Measurements from ENCODE around the gene LPO. TPM values are rescaled to one million over a fixed set of nuclear protein-coding genes. Genes with fewer than 3 reads are reported as not detected.

Gene LPO
- total RNA-seq, 1 donor from 2014 or later = not detected

DNA sequence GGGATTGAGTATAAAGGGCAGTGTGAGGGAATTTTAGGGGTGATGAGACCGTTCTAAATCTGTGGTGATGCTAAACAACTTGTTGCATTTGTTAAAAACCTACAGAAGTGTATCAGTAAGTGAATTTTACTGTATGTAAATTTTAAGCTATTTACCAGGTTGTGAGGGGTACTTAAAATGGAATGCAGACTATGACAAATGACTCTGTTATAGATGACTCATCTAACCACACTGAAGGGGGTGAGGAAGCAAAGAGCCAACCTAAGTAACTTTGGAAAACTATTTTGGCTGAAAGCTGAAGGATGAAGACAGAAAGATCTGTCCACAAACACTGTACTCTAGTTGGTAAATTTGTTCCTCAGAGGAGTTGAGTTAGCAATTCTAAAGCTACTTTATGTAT is 14.1 kb upstream of the LPO start:
- intact Hi-C loops (cut with DNase I) = no loop called here
- DNase-seq (ENCODE audit: missing footprints) = no peak
- no peak for ATAC-seq

DNA sequence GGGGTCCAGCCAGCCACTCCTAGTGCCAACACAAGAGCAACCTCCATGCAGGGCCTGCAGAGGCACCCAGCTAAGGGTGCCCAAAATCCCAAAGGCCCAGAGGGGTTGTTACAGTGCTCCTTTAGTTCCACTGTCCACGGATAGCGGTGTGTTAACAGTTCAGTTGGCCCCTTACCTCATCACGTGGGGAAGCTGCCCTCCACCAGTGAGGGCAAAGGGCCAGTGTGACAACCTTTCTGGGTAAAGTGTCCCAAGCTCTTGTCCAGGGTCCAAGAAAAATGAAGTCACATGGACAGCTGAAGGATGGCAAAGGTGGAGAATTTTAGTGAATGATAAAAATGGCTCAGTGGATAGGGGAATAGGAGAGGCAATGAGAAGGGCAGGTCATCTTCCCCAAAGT is 10.7 kb upstream of the LPO start:
- DNase-seq (ENCODE audit: missing footprints) = no peak
- ATAC-seq = no peak
- intact Hi-C loops (cut with DNase I) = no loop called here

DNA sequence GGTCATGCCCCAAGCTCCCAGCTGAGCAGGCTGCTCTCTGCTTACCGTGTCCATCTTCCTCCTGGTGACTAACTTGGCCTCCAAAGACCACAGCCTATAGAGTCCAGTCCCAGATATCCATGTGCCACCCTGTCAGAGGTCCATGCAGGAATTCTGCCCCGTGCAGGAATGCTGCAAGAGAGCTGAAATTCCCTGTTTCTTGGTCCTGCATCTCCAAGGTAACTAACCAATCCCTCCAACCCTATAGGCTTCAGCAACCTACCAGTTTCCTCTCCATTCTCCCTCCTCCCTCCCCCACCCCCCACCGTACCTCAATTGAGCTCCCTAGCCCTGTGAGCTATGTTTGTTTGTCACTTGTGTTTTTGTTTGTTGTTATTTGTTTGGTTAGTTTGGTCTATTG is 9.7 kb upstream of the LPO start:
- ATAC-seq (no peak), DNase-seq (ENCODE audit: missing footprints) (no peak)
- intact Hi-C loops (cut with DNase I) = no loop called here

DNA sequence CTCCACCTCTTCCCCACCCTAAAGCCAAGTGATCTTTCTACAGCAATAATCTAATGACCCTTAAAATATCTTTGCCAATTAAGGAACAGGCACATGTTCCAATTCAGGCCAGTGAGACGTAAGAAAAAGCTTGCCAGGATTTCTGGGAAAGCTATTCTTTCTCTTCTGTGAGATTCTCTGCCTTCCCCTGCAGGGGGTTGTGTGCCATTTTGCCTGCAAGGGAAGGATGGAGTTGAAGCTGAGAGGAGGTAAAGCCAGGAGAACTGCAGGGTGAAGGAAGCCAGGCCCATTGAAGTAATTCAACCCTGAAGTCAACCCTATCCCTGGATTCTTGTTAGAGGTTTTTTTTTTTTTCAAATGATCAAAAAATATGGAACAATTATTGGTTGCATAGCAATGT is 9.0 kb upstream of the LPO start:
- intact Hi-C loops (cut with DNase I) = no loop called here
- ATAC-seq (no peak), DNase-seq (ENCODE audit: missing footprints) (no peak)

DNA sequence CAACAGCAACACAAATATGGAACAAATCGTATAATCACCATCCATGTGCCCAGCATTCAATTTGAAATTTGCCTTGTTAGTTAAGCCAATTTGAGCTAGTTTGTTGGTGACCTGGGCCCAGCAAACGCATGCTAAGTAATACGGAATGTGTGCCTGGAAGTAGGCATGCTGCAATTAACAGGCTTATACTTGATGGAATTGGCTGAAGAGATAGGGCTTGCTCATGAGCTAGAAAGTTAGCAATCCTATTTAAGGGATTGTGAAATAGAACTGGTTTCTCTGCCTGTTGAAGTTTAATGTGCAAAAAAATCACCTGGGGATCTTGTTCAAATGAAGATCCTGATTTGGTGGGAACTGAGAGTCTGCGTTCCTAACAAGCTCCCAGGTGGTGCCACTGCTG is 8.5 kb upstream of the LPO start:
- intact Hi-C loops (cut with DNase I) = no loop called here
- DNase-seq (ENCODE audit: missing footprints) = no peak
- no peak for ATAC-seq

DNA sequence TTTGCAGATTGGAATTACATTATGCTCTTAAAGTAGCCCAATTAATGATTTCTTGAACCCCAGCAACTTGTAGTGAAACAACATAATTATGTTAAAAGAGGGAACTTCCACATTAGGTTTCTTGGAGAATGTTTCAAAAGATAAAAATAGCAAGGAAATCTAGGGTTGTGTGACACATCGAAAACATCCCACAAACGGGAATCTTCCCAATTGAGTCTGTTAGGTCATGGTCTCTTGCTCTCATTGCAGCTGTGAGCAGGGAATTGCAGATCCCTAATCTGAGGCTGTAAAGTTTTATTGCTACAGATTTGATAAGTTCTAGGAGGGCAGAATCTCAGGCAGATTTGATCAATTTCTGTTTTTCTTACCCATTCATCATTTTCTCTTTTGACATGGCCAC is 6.7 kb upstream of the LPO start:
- ATAC-seq = no peak
- no peak for DNase-seq (ENCODE audit: missing footprints)
- intact Hi-C loops (cut with DNase I) = no loop called here

DNA sequence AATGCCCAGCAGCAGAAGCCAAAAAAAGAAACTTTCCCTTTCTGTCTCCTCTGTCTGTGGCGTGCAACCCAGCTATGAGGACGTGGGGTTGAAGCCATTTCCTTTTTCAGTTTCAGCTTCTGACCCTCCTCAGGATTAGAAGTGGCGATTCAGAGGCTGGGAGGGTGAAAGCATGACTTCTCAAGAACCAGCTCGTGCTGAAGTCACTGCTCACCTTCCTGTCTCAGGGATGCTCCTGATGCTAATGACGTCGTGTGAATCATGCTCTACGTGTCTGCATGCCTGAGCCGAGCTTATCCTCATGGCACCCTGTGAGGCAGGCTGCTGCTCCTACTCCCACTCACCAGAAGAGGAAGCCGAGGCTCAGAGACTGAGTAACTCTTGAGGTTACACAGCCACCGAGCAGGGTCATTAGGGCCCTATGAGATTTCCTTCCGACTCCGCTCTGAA is 5.7 kb upstream of the LPO start:
- DNase-seq (ENCODE audit: missing footprints) = no peak
- intact Hi-C loops (cut with DNase I) = no loop called here
- peak; percentile 54 for ATAC-seq

DNA sequence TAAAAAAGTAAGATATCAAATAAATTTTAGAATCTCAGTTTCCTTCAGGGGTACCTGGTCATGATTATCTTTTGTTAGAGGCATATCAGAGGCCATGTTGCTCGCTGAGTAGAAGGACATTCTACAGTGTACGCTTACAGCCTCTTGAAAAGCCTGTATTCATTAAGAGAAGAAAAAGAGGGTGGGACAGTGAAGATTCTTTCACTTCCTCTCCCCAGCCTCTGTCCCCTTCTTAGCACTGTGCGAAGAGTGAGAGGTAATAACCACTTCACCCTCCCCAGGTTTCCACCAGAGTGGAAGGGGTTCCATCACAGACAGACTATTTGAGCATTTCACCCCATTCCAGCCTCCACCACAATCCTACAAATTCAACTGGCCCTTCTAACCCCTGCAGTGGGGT is 4.8 kb upstream of the LPO start:
- ATAC-seq (no peak), DNase-seq (ENCODE audit: missing footprints) (no peak)
- intact Hi-C loops (cut with DNase I) = no loop called here

DNA sequence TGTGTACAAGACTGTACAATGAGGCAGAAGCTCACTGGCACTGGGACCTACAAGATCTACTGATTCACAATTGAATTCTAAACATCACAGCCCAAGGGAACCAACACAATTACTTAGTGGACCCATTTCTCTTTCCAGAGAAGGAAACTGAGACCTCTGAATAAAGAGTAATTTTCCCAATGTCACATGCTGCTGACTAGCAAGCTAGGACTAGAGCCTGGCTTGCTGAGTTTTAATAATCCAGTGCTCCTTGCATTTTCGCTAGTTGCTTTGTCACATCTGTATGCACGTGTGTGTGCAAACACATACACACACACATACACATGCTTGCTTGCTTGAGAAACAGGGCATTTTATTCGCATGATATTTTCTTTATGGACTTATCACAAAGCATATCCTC is 3.9 kb upstream of the LPO start:
- ATAC-seq (no peak), DNase-seq (ENCODE audit: missing footprints) (no peak)
- intact Hi-C loops (cut with DNase I) = no loop called here

DNA sequence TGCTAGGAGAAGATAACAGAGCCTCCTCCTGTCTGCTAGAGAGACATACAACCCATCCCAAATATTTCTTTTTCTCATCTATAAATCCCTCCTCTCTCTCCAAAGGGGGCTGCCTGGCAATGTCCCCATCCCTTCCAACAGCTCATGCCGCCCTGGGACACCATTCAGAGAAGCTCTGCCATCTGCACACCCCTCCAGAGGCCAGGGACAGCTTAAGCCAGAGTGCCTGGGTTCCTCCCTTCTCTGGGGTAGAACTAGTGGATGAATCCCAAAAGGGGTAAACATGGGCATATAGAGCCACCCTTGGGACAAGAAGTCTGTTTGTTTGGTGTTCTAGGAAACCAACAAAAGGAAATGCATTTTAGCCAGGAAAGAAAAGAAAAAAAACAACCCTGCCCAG is 2.6 kb upstream of the LPO start:
- intact Hi-C loops (cut with DNase I) = no loop called here
- DNase-seq (ENCODE audit: missing footprints) (no peak), ATAC-seq (no peak)

DNA sequence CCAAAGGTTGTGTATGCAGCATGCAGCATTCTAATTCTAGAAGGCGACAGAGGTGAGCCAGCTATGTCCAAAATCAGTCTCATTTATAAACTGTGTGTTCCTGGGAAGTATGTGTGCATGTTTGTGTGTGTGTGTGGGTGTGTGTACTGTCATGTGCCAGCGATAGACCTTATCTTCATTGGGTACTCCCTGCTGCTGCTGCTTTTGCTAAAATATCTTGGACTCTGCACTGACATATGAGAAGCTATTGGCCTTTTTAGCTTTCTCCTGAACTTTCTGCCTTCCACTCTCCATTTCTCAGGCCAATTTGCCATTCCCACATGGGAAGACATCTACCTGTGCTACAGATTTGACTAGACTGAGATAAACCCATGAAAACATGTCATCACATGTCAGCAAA is 2.0 kb upstream of the LPO start:
- ATAC-seq = no peak
- no peak for DNase-seq (ENCODE audit: missing footprints)
- intact Hi-C loops (cut with DNase I) = no loop called here

DNA sequence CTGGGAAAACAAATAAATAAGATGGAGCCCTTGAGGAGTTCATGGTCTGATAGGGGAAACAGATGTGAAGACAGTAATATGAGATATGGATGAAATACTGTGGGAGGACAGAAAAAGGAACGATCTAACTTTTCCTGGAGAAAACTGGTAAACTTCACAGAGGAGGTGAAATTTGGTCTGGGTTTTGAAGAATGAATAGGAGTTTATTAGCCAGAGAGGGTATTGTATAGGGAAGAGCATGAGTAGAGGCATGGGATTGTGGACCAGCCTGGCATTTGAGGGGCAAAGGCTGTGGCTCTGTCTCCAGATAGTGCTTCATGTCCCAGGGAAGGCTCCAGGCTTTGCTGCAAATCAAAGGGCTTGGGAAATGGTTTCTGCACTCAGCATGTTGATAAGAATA is 1.6 kb downstream of the LPO start:
- DNase-seq (ENCODE audit: missing footprints) = no peak
- intact Hi-C loops (cut with DNase I) = no loop called here
- no peak for ATAC-seq

DNA sequence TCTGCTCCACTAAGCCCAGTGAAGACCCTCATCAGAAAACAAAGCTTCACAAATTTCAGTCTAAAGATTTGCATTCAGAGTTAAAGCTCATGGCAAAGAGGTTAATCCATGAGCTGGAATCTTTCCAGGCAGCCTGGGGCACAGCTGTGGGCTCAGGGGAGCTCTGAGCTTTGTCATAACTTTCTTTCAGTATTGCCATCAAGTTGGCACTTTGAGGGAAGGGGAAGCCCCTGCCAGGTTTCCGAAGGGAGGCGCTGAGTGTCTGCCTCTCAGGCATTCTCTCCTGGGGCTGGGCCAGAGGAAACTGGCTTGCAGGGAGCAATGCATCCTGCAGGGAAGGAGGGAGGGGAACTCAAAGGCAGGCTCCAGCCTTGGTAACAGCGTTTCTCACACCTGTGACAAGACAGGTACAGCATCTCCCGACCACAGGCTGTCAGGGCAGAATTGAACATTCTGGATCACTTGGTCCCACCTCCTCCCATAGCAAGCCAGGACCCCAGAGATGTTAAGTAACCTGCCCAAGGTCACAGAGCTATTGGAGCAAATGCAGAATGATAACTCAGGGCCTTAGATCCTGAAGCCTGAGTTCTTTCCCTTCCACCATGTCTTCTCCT is 3.9 kb downstream of the LPO start:
- DNase-seq (ENCODE audit: missing footprints) (no peak), ATAC-seq (no peak)
- intact Hi-C loops (cut with DNase I) = no loop called here

DNA sequence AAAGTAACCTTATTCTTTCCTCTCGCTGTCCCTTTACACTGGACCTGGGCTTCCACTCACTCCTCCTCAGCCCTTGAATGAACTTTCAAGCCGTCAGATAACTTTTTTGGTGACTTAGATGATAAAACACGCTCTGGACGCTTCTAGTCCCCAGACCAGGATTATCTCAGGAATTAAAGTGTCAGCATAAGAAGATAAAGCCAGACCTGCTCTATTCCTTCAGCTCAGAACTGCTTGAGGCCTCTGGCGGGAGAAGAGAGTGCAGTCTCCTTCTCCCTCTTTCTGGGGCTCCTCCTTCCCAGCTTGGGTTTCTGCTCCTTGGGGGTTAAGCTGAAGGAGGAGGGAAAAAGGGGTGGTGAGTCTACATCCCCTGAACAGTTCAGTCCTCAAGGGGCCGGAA is 6.6 kb downstream of the LPO start:
- DNase-seq (ENCODE audit: missing footprints) (no peak), ATAC-seq (no peak)
- intact Hi-C loops (cut with DNase I) = no loop called here

DNA sequence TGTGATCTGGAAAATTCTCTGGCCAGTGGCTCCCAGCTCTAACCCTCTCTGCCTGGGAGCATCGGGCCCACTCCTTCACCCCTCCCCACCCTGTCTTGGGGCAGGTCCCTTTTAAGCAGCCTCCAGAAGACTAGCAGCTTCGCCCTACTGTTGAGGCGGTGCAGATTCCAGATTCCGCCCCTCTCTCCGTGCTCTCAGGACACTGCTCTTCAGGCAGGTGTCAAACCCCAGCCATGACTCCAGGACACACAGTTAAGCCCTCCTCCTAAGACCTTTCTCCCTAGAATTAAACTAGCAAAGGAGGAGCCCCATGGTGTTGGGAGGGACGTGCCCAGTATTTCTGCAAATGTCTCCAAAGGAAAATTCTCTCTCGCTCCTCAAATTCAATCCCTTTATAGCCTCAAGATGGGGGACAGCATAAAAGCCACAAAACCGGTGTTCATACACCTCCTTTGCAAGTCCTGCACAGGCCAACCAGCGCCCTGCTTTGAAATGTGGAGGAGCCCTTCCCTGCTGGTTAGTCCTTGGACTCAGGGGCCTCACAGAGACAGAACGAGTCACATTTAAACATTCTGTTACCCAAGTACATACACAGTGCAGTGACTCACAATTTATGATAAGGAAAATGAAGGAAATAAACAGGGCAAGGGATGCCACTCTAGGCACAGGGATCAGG is 7.2 kb downstream of the LPO start:
- intact Hi-C loops (cut with DNase I) = no loop called here
- DNase-seq (ENCODE audit: missing footprints) (no peak), ATAC-seq (no peak)

DNA sequence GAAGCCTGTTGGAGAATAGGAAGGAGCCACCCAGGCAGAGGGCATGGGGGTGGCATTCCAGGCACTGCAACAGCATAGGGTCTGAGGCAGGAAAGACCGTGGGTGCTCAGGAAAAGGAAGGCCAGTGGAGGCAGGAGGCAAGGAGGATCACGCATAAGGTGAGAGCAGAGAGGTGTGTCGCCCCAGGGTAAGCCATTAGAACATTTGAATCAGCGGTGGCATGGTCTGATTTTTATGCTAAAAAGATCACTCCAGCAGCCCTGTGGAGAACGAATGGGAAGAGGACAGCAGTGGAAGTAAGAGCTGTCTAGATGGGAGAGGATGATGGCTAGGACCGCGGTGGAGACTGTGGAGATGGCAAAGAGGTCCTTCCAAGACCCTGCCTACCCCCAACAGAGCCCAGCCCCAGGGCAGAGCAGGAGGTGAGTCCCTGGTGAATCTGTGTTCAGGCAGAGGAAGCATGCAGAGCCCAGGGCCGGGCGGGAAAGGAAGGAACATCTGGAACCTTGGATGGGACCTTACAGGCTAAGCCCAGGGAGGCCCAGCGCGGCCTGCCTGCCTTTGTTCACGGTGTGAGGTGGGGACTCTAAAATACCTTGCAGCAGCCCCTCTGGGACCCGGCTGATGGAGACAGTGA is 7.8 kb downstream of the LPO start:
- ATAC-seq = no peak
- no peak for DNase-seq (ENCODE audit: missing footprints)
- intact Hi-C loops (cut with DNase I) = no loop called here

DNA sequence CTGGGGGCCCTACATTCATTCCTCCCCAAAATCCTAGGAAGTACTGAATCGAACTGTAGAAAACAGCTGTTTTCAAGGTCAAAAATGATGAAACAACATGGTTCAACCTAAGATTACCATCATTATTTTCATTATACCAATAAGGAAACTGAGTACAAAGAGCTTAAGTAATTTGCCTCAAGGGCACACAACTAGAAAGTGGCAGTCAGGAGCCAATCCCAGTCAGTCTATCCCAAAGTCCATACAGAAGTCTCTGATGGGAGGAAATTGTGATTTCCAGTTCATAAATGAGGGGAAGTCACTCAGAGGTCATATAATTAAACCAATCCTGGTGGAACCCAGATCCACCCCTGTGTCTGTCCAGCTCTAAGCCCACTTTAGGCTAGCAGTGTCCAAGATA is 8.4 kb downstream of the LPO start:
- no peak for ATAC-seq
- intact Hi-C loops (cut with DNase I) = no loop called here

DNA sequence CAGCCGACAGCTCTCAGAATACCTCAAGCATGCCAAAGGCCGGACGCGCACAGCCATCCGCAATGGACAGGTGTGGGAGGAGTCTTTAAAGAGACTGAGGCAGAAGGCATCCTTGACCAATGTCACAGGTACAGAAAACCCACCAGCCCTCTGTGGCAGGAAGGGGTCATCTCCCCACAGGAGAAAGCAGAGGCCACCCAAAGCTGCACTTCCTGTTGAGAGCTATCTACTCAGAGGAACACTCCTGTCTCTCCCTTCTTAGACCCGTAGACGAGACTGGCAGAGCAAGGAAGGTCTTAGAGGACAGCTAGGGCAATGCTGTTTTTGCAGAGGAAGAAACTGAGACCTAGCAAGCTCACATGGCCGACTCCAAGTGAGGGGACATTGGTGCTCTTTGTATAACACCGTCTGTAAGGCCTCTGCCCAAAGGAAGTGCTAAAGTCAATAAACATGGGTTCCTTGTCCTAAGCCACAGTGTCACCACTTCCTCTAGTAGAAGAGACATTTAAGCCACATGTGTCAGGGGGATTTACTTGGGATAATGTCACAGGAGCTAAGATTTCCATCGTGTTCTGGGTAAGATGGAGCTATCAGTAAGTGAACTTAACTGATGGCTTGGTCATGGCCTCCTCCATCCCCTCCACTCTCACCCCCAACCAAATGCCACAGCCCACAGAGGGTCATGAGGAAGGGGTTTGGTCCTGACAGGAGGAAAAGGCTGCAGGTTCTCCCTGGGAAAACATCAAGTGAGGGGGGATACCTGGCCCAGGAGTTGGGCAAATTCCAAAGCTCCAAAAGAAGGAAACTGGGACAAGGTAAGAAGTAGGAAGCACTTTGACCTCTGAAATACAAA is 9.4 kb downstream of the LPO start:
- intact Hi-C loops (cut with DNase I) = no loop called here
- DNase-seq (ENCODE audit: missing footprints) = no peak
- ATAC-seq = no peak

More for the DNA sequence above, 8.4 kb downstream of the LPO start:
- no peak for DNase-seq (ENCODE audit: missing footprints)

DNA sequence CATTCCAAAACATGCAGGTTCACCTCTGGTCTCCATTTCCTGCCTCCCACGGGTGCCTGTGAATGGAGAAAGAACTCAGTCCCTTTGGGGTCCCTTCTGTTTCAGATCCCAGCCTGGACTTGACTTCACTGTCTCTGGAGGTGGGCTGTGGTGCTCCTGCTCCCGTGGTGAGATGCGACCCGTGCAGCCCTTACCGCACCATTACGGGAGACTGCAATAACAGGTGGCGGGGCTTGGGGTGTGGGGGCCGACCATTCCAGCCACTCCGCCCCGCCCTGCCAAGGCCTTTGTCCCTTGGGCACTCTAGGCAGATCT is 10.5 kb downstream of the LPO start:
- intact Hi-C loops (cut with DNase I) = no loop called here
- ATAC-seq (no peak), DNase-seq (ENCODE audit: missing footprints) (no peak)
